ENCODE data around the gene RNF133. TPM values are rescaled to one million over a fixed set of nuclear protein-coding genes. Genes with fewer than 3 reads are reported as not detected.

The RNF133 gene
- total RNA-seq, 1 donor from 2014 or later = 0.25 TPM

GRCh38 chr7:122652876-122653275 is 46.0 kb downstream of the RNF133 start:
- no peak overlapping the region for H3K27ac Mint-ChIP-seq
- no peak for TF ChIP-seq CTCF (IDR thresholded peaks at IDR 0.05; ENCODE audit: unreplicated experiment)
- no peak overlapping the region for H3K4me3 Mint-ChIP-seq
- H3K9me3 Mint-ChIP-seq = peaks cover 12% of the 10 kb centered on the region
- H3K4me1 Mint-ChIP-seq = peaks cover 21% of the 10 kb centered on the region
- H3K27me3 Mint-ChIP-seq (ENCODE audit: low read depth) = no peaks in the 10 kb centered on the region
- H3K36me3 Mint-ChIP-seq = no peaks in the 10 kb centered on the region
- DNase-seq (ENCODE audit: low spot score in 2 of 2, unreplicated experiment in 2 of 2) = no peak

GRCh38 chr7:122651451-122651850 is 47.5 kb downstream of the RNF133 start:
- Mint-ChIP-seq H3K27ac (no peak overlapping the region), H3K4me1 (peaks cover 29% of the 10 kb centered on the region), H3K9me3 (peaks cover 4% of the 10 kb centered on the region), H3K4me3 (no peak overlapping the region), H3K36me3 (no peaks in the 10 kb centered on the region), H3K27me3 (ENCODE audit: low read depth) (no peaks in the 10 kb centered on the region)
- DNase-seq (ENCODE audit: low spot score in 2 of 2, unreplicated experiment in 2 of 2) = no peak
- TF ChIP-seq CTCF (IDR thresholded peaks at IDR 0.05; ENCODE audit: unreplicated experiment) = no peak

Other genes starting within 250 kb of the RNF133 start
- gene RNF148, start 3.8 kb upstream of the RNF133 start, total RNA-seq = 0.18 TPM in 1 of 3 replicates, not detected in the others
- 1.9 to 2.7 TPM (median 2.3 TPM) in 3 replicates for gene CADPS2, start 187.3 kb upstream of the RNF133 start, total RNA-seq

Data from mesothelial cell of epicardium (in vitro differentiated cells).